ENCODE data around the gene PPIG.

DNA sequence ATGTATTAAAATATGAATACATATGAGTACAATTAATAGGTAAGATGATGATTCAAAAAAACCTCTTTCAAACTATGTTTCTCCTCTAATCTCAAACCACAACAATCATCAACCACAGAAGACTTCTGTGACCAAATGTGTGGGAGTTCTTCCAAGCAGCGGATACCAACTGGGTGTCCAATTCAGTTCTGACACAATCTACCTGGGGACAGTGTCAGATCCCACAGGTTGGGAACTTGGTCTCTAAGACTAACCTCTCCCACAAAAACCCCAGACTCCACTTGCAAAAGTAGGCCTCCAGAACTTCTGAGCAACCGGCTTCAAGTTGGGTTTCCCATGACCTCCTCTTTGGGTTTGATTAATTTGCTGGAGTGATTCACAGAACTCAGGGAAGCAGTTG is 37.4 kb upstream of the PPIG start:
- TF ChIP-seq, protein P1, sequence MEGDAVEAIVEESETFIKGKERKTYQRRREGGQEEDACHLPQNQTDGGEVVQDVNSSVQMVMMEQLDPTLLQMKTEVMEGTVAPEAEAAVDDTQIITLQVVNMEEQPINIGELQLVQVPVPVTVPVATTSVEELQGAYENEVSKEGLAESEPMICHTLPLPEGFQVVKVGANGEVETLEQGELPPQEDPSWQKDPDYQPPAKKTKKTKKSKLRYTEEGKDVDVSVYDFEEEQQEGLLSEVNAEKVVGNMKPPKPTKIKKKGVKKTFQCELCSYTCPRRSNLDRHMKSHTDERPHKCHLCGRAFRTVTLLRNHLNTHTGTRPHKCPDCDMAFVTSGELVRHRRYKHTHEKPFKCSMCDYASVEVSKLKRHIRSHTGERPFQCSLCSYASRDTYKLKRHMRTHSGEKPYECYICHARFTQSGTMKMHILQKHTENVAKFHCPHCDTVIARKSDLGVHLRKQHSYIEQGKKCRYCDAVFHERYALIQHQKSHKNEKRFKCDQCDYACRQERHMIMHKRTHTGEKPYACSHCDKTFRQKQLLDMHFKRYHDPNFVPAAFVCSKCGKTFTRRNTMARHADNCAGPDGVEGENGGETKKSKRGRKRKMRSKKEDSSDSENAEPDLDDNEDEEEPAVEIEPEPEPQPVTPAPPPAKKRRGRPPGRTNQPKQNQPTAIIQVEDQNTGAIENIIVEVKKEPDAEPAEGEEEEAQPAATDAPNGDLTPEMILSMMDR (IDR thresholded peaks at IDR 0.05; ENCODE audit: extremely low read depth in 1 of 2, insufficient read depth in 1 of 2, low read depth in 1 of 2, low read length in 2 of 2): no peak
- TF ChIP-seq POLR2A (IDR thresholded peaks at IDR 0.05; ENCODE audit: low read depth, low read length) (no peak), EZH2 (IDR thresholded peaks at IDR 0.05; ENCODE audit: borderline replicate concordance, low read depth, low read length, severe bottlenecking) (no peak), POLR2AphosphoS5 (IDR thresholded peaks at IDR 0.05; ENCODE audit: insufficient read depth, low read depth, low read length) (no peak), GATA2 (IDR thresholded peaks at IDR 0.05; ENCODE audit: insufficient read depth, insufficient read length, low read depth, low read length) (no peak), FOS (IDR thresholded peaks at IDR 0.05; ENCODE audit: borderline replicate concordance, insufficient read depth, low read length) (no peak), JUN (IDR thresholded peaks at IDR 0.05; ENCODE audit: borderline replicate concordance, insufficient read depth, insufficient read length, low read depth) (no peak), MYC (IDR thresholded peaks at IDR 0.05; ENCODE audit: low read depth, low read length) (no peak)
- TF ChIP-seq, protein P2, sequence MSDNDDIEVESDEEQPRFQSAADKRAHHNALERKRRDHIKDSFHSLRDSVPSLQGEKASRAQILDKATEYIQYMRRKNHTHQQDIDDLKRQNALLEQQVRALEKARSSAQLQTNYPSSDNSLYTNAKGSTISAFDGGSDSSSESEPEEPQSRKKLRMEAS (IDR thresholded peaks at IDR 0.05; ENCODE audit: insufficient read depth, insufficient read length): no peak
